Fibroblast of skin of abdomen (primary cell): ENCODE data around the gene RNF26.

Source experiments
- DNase-seq: peaks from one replicate; pipeline ENCODE4 v3.0.0-alpha.2; 2013

RNF26 gene

GRCh38 chr11:119336744-119337469 is 2.6 kb downstream of the RNF26 start:
- DNase-seq = no peak

GRCh38 chr11:119337581-119338317 is 3.4 kb downstream of the RNF26 start:
- peak; percentile 92 for DNase-seq

GRCh38 chr11:119338318-119338890 is 4.1 kb downstream of the RNF26 start:
- peak; percentile 87 for DNase-seq

GRCh38 chr11:119338965-119339588 is 4.8 kb downstream of the RNF26 start:
- DNase-seq = no peak

- peak; percentile 54 for DNase-seq
Measured at GRCh38 chr11:119339589-119340334, 5.4 kb downstream of the RNF26 start.

- DNase-seq = peak; percentile 75
Measured at GRCh38 chr11:119340335-119341221, 6.3 kb downstream of the RNF26 start, which contains the start of gene C1QTNF5. Gene C1QTNF5 (minus strand): TSS chr11:119340883. CDS start chr11:119340397, 486 bp downstream.

- DNase-seq = no peak
Measured at GRCh38 chr11:119341222-119342022, 7.1 kb downstream of the RNF26 start.

- DNase-seq = no peak
Measured at GRCh38 chr11:119342023-119342300, 7.6 kb downstream of the RNF26 start.

GRCh38 chr11:119342362-119343130 is 8.2 kb downstream of the RNF26 start:
- DNase-seq = no peak

GRCh38 chr11:119343726-119344125 is 9.4 kb downstream of the RNF26 start:
- DNase-seq = no peak

- no peak for DNase-seq
Measured at GRCh38 chr11:119344291-119345010, 10.1 kb downstream of the RNF26 start.

GRCh38 chr11:119345685-119346084 is 11.4 kb downstream of the RNF26 start:
- no peak for DNase-seq

- DNase-seq = no peak
Measured at GRCh38 chr11:119346605-119347004, 12.3 kb downstream of the RNF26 start, which contains the start of gene MFRP. Gene MFRP (minus strand): TSS chr11:119346705. CDS start chr11:119346513, 192 bp downstream.

GRCh38 chr11:119347242-119347641 is 12.9 kb downstream of the RNF26 start:
- peak; percentile 80 for DNase-seq

- DNase-seq = no peak
Measured at GRCh38 chr11:119347940-119348605, 13.7 kb downstream of the RNF26 start.

- no peak for DNase-seq
Measured at GRCh38 chr11:119350302-119350701, 16.0 kb downstream of the RNF26 start.

GRCh38 chr11:119351232-119351631 is 16.9 kb downstream of the RNF26 start:
- DNase-seq = no peak

GRCh38 chr11:119352857-119353260 is 18.5 kb downstream of the RNF26 start:
- DNase-seq = no peak
